Measurements from ENCODE around the gene TAF6L.
A peak's percentile ranks its signal among the peaks of the same experiment; 100 is the strongest.
"Not testable (repeated sequence)": the region's sequence is repeated elsewhere in the genome, so short reads cannot be mapped to it uniquely, and the experiment has no call there.

TAF6L gene

GRCh38 chr11:62811659-62812058, 40.5 kb downstream of the TAF6L start:
- H3K36me3 Mint-ChIP-seq, result no peaks in the 10 kb centered on the region

GRCh38 chr11:62816557-62816956, 45.4 kb downstream of the TAF6L start:
- H3K27ac Mint-ChIP-seq, result no peak overlapping the region
- ATAC-seq, result no peak
- no peaks in the 10 kb centered on the region for H3K27me3 Mint-ChIP-seq
- peaks cover 15% of the 10 kb centered on the region for H3K36me3 Mint-ChIP-seq
- no peaks in the 10 kb centered on the region for H3K9me3 Mint-ChIP-seq
- no peak overlapping the region for H3K4me3 Mint-ChIP-seq
- no peaks in the 10 kb centered on the region for H3K4me1 Mint-ChIP-seq

More at GRCh38 chr11:62811659-62812058, 40.5 kb downstream of the TAF6L start:
- Mint-ChIP-seq H3K27ac (peak overlapping the region; percentile 0), H3K9me3 (no peaks in the 10 kb centered on the region), H3K27me3 (no peaks in the 10 kb centered on the region), H3K4me1 (peaks cover 8% of the 10 kb centered on the region), H3K4me3 (no peak overlapping the region)
- ATAC-seq, result no peak

GRCh38 chr11:62817129-62817528, 45.9 kb downstream of the TAF6L start:
- Mint-ChIP-seq H3K9me3 (no peaks in the 10 kb centered on the region), H3K4me3 (no peak overlapping the region), H3K27me3 (no peaks in the 10 kb centered on the region), H3K4me1 (no peaks in the 10 kb centered on the region), H3K36me3 (peaks cover 16% of the 10 kb centered on the region), H3K27ac (no peak overlapping the region)
- no peak for ATAC-seq

- no peak for ATAC-seq
- H3K4me1 Mint-ChIP-seq, result no peaks in the 10 kb centered on the region
- H3K27ac Mint-ChIP-seq, result no peak overlapping the region
- no peak overlapping the region for H3K4me3 Mint-ChIP-seq
- H3K9me3 Mint-ChIP-seq, result no peaks in the 10 kb centered on the region
- H3K36me3 Mint-ChIP-seq, result peaks cover 43% of the 10 kb centered on the region
- H3K27me3 Mint-ChIP-seq, result no peaks in the 10 kb centered on the region
Measured at GRCh38 chr11:62823677-62824076, 52.5 kb downstream of the TAF6L start.

GRCh38 chr11:62828130-62828529, 56.9 kb downstream of the TAF6L start:
- not testable (repeated sequence) for H3K9me3 Mint-ChIP-seq, H3K27ac Mint-ChIP-seq

GRCh38 chr11:62830904-62831519, 59.8 kb downstream of the TAF6L start:
- H3K27me3 Mint-ChIP-seq, result no peaks in the 10 kb centered on the region

More at GRCh38 chr11:62828130-62828529, 56.9 kb downstream of the TAF6L start:
- not testable (repeated sequence) for ATAC-seq, H3K27me3 Mint-ChIP-seq, H3K4me3 Mint-ChIP-seq
- H3K4me1 Mint-ChIP-seq, result peaks cover 33% of the 10 kb centered on the region
- H3K36me3 Mint-ChIP-seq, result peaks cover 30% of the 10 kb centered on the region

GRCh38 chr11:62831520-62832335, 60.5 kb downstream of the TAF6L start, which contains the start of gene STX5:
Gene STX5, minus strand, starts transcription at chr11:62832051. Its CDS starts 808 bp downstream, at chr11:62831243.
- H3K27me3 Mint-ChIP-seq, result no peaks in the 10 kb centered on the region
- ATAC-seq, result peak; percentile 96
- peak within 1 kb of the TSS; percentile 87 for H3K4me3 Mint-ChIP-seq
- H3K27ac Mint-ChIP-seq, result peak within 1 kb of the TSS; percentile 95
- peaks cover 29% of the 10 kb centered on the region for H3K36me3 Mint-ChIP-seq
- H3K4me1 Mint-ChIP-seq, result peaks cover 46% of the 10 kb centered on the region
- no peaks in the 10 kb centered on the region for H3K9me3 Mint-ChIP-seq

More at GRCh38 chr11:62830904-62831519, 59.8 kb downstream of the TAF6L start:
- Mint-ChIP-seq H3K4me1 (peaks cover 46% of the 10 kb centered on the region), H3K36me3 (peaks cover 26% of the 10 kb centered on the region), H3K9me3 (no peaks in the 10 kb centered on the region), H3K27ac (peak overlapping the region; percentile 95), H3K4me3 (peak overlapping the region; percentile 87)
- no peak for ATAC-seq

- peaks cover 50% of the 10 kb centered on the region for H3K4me1 Mint-ChIP-seq
- H3K27me3 Mint-ChIP-seq, result no peaks in the 10 kb centered on the region
- peak within 1 kb of the TSS; percentile 87 for H3K4me3 Mint-ChIP-seq
- H3K27ac Mint-ChIP-seq, result peak within 1 kb of the TSS; percentile 95
- peaks cover 28% of the 10 kb centered on the region for H3K36me3 Mint-ChIP-seq
- peak; percentile 6 for ATAC-seq
- no peaks in the 10 kb centered on the region for H3K9me3 Mint-ChIP-seq
Measured at GRCh38 chr11:62832336-62833234, 61.4 kb downstream of the TAF6L start, which contains the start of gene TEX54. Gene TEX54, minus strand, starts transcription at chr11:62832841.

GRCh38 chr11:62835336-62835735, 64.1 kb downstream of the TAF6L start:
- peak overlapping the region; percentile 18 for H3K27ac Mint-ChIP-seq

More at GRCh38 chr11:62835336-62835735, 64.1 kb downstream of the TAF6L start:
- no peaks in the 10 kb centered on the region for H3K9me3 Mint-ChIP-seq
- no peak for ATAC-seq
- H3K4me3 Mint-ChIP-seq, result no peak overlapping the region
- peaks cover 30% of the 10 kb centered on the region for H3K36me3 Mint-ChIP-seq
- no peaks in the 10 kb centered on the region for H3K27me3 Mint-ChIP-seq
- peaks cover 48% of the 10 kb centered on the region for H3K4me1 Mint-ChIP-seq
